GM23338 (cell line): Measurements from ENCODE around the gene CDC25B. TPM values are rescaled to one million over a fixed set of nuclear protein-coding genes. Genes with fewer than 3 reads are reported as not detected.

Source experiments
- ATAC-seq: fragments of 200-7000 bp; cut with Tn5 transposase; 3 replicates; pipeline ENCODE4 v1.9.1; 2020
- DNase-seq: peaks from one replicate; pipeline ENCODE4 v3.0.0-alpha.2; 2015; ENCODE audit warnings: low spot score
- H2AFZ ChIP-seq: fragments of 200-600 bp; sonication (generic); 2 replicates; pipeline ENCODE4 v1.8.0; 2016; ENCODE audit warnings: antibody characterized with exemption, mild to moderate bottlenecking, moderate library complexity
- H3F3A ChIP-seq: fragments of 200-600 bp; sonication (generic); replicated peaks from 2 replicates; pipeline ENCODE4 v1.8.0; 2017; ENCODE audit warnings: antibody characterized with exemption, mixed run types, low read depth
- H3K27ac ChIP-seq: fragments of 200-600 bp; sonication (generic); 2 replicates; pipeline ENCODE4 v1.6.1; 2016; ENCODE audit warnings: low read depth
- H3K27me3 ChIP-seq: fragments of 200-600 bp; sonication (generic); 2 replicates; pipeline ENCODE4 v1.8.0; 2016; ENCODE audit warnings: mild to moderate bottlenecking, mixed run types, moderate library complexity; ENCODE audit not compliant: insufficient read depth
- H3K36me3 ChIP-seq: fragments of 200-600 bp; sonication (generic); 2 replicates; pipeline ENCODE4 v1.8.0; 2016; ENCODE audit warnings: mild to moderate bottlenecking; ENCODE audit not compliant: insufficient read depth
- H3K4me1 ChIP-seq: fragments of 200-600 bp; sonication (generic); 2 replicates; pipeline ENCODE4 v1.8.0; 2016; ENCODE audit warnings: mild to moderate bottlenecking, moderate library complexity; ENCODE audit not compliant: insufficient read depth
- H3K4me2 ChIP-seq: fragments of 200-600 bp; sonication (generic); 2 replicates; pipeline ENCODE4 v1.7.1; 2017; ENCODE audit warnings: mixed run types
- H3K4me3 ChIP-seq: fragments of 200-600 bp; sonication (generic); 2 replicates; pipeline ENCODE4 v1.6.1; 2016; ENCODE audit warnings: mixed run types
- H3K79me2 ChIP-seq: fragments of 200-600 bp; sonication (generic); replicated peaks from 2 replicates; pipeline ENCODE4 v1.8.0; 2017; ENCODE audit warnings: mild to moderate bottlenecking; ENCODE audit not compliant: insufficient read depth
- H3K9me2 ChIP-seq: fragments of 200-600 bp; sonication (generic); 2 replicates; pipeline ENCODE4 v1.8.0; 2017; ENCODE audit not compliant: insufficient read depth
- H4K20me1 ChIP-seq: fragments of 200-600 bp; sonication (generic); replicated peaks from 2 replicates; pipeline ENCODE4 v1.8.0; 2017; ENCODE audit warnings: mild to moderate bottlenecking; ENCODE audit not compliant: insufficient read depth
- H3K27ac Mint-ChIP-seq: 2 replicates; pipeline ENCODE4 v1.8.0; 2020; ENCODE audit warnings: inconsistent platforms, mild to moderate bottlenecking, moderate library complexity, mixed read lengths
- H3K27me3 Mint-ChIP-seq: 3 replicates; pipeline ENCODE4 v1.8.0; 2022; ENCODE audit warnings: low read depth, mild to moderate bottlenecking, moderate library complexity, mixed read lengths, inconsistent platforms; ENCODE audit not compliant: insufficient read depth, poor library complexity
- H3K36me3 Mint-ChIP-seq: 3 replicates; pipeline ENCODE4 v1.8.0; 2021; ENCODE audit warnings: low read depth, mild to moderate bottlenecking, inconsistent platforms, moderate library complexity, mixed read lengths
- H3K4me1 Mint-ChIP-seq: 3 replicates; pipeline ENCODE4 v1.8.0; 2020; ENCODE audit warnings: mild to moderate bottlenecking, inconsistent platforms, mixed read lengths
- H3K4me3 Mint-ChIP-seq: 3 replicates; pipeline ENCODE4 v1.8.0; 2021; ENCODE audit warnings: moderate library complexity, mild to moderate bottlenecking, inconsistent platforms, mixed read lengths
- H3K9me3 Mint-ChIP-seq: 3 replicates; pipeline ENCODE4 v1.8.0; 2020; ENCODE audit warnings: moderate library complexity, mild to moderate bottlenecking, inconsistent platforms, mixed read lengths
- CTCF ChIP-seq, 2 experiments: fragments of 200-600 bp in 1 of 2; sonication (generic) in 1 of 2; conservative IDR thresholded peaks; 2 replicates each; pipeline versions ENCODE4 v1.5.1 to v1.6.1; 2016 to 2017; ENCODE audit warnings: antibody characterized with exemption in 2 of 2, low read depth in 2 of 2, mild to moderate bottlenecking in 2 of 2, moderate library complexity in 1 of 2
- ETS1 ChIP-seq: IDR thresholded peaks from 2 replicates; pipeline ENCODE4 v1.6.1; 2016; ENCODE audit warnings: antibody characterized with exemption
- EZH2 ChIP-seq: fragments of 200-600 bp; sonication (generic); IDR thresholded peaks from one replicate; pipeline ENCODE4 v1.8.0; 2017; ENCODE audit warnings: antibody characterized with exemption, mild to moderate bottlenecking, low read depth; ENCODE audit not compliant: unreplicated experiment
- EZH2phosphoT487 ChIP-seq: fragments of 200-600 bp; sonication (generic); IDR thresholded peaks from one replicate; pipeline ENCODE4 v1.8.1; 2018; ENCODE audit warnings: antibody characterized with exemption; ENCODE audit not compliant: unreplicated experiment
- JUNB ChIP-seq: IDR thresholded peaks from one replicate; pipeline ENCODE4 v1.6.1; 2016; ENCODE audit warnings: antibody characterized with exemption; ENCODE audit not compliant: unreplicated experiment
- NANOG ChIP-seq: IDR thresholded peaks from 2 replicates; pipeline ENCODE4 v1.6.1; 2016; ENCODE audit warnings: antibody characterized with exemption, borderline replicate concordance
- POLR2AphosphoS5 ChIP-seq: IDR thresholded peaks from 2 replicates; pipeline ENCODE4 v1.6.1; 2016; ENCODE audit warnings: antibody characterized with exemption, low read depth
- REST ChIP-seq: IDR thresholded peaks from one replicate; pipeline ENCODE4 v1.6.1; 2018; ENCODE audit warnings: antibody characterized with exemption; ENCODE audit not compliant: unreplicated experiment
- STAT1 ChIP-seq: IDR thresholded peaks from one replicate; pipeline ENCODE4 v1.6.1; 2016; ENCODE audit warnings: antibody characterized with exemption; ENCODE audit not compliant: unreplicated experiment
- ZNF114 ChIP-seq: fragments of 250-450 bp; sonication (Bioruptor Pico); IDR thresholded peaks from 2 replicates; pipeline ENCODE4 v1.5.0; 2020; ENCODE audit warnings: mild to moderate bottlenecking, moderate library complexity
- ZNF331 ChIP-seq: fragments of 250-450 bp; sonication (Bioruptor Pico); IDR thresholded peaks from 2 replicates; pipeline ENCODE4 v1.5.0; 2020; ENCODE audit warnings: low read depth, mild to moderate bottlenecking, moderate library complexity
- ZNF462 ChIP-seq: fragments of 250-450 bp; sonication (Bioruptor Pico); IDR thresholded peaks from 2 replicates; pipeline ENCODE4 v1.5.0; 2020; ENCODE audit warnings: mild to moderate bottlenecking, moderate library complexity
- polyA plus RNA-seq: library from polyadenylated mRNA; unstranded; fragments of >200 nt; fragmentation: Nextera tagmentation; extraction: Ambion mirVana; gene quantifications from 2 replicates; pipeline ENCODE4 v1.2.1, GENCODE V29; 2016
- total RNA-seq: library from RNA; depleted of rRNA; stranded (reverse); fragments of >200 nt; shearing (Covaris generic); gene quantifications from 2 replicates; pipeline ENCODE4 v1.2.3, GENCODE V29; 2014

The CDC25B gene
- total and polyA plus RNA-seq, 2 experiments from 2014 or later = 10.5 to 33.0 TPM

- no peak for TF ChIP-seq ZNF462 (CRISPR knock-in tag)
- TF ChIP-seq NANOG = no peak
These were observed 1.7 kb downstream of the CDC25B start (continued) for GRCh38 chr20:3797592-3798372.

GRCh38 chr20:3798373-3798768, 2.3 kb downstream of the CDC25B start:
- Mint-ChIP-seq H3K27ac (no peak overlapping the region), H3K4me3 (peak overlapping the region; percentile 26; the same call in 1 of the 3 replicates), H3K27me3 (peaks cover 31% of the 10 kb centered on the region), H3K4me1 (peaks cover 46% of the 10 kb centered on the region), H3K36me3 (peaks cover 32% of the 10 kb centered on the region), H3K9me3 (no peaks in the 10 kb centered on the region)
- peaks cover 43% of the 10 kb centered on the region for H3K4me1 ChIP-seq
- peak overlapping the region; percentile 44; the same call in 1 of the 2 replicates for H3K4me3 ChIP-seq
- no peak overlapping the region for H2AFZ ChIP-seq
- no peaks in the 10 kb centered on the region for H3K79me2 ChIP-seq
- no peaks in the 10 kb centered on the region; the same call in 1 of the 2 replicates for H4K20me1 ChIP-seq
- ATAC-seq (no peak), DNase-seq (no peak)
- H3K36me3 ChIP-seq = no peaks in the 10 kb centered on the region
- H3F3A ChIP-seq = peaks cover 17% of the 10 kb centered on the region; the same call in 1 of the 2 replicates
- no peaks in the 10 kb centered on the region for H3K9me2 ChIP-seq
- peak overlapping the region; percentile 76; the same call in 1 of the 2 replicates for H3K27ac ChIP-seq
- no peaks in the 10 kb centered on the region for H3K27me3 ChIP-seq
- peak overlapping the region; percentile 72 for H3K4me2 ChIP-seq
- no peak for TF ChIP-seq JUNB
- TF ChIP-seq CTCF (conservative IDR thresholded peaks at IDR 0.05; ENCODE audit: low read depth in 2 of 2) = no peak
- no peak for TF ChIP-seq EZH2phosphoT487
- TF ChIP-seq STAT1 = no peak
- TF ChIP-seq ZNF114 (CRISPR knock-in tag) = no peak
- no peak for TF ChIP-seq NANOG
- TF ChIP-seq POLR2AphosphoS5 = no peak
- TF ChIP-seq ZNF331 = no peak
- no peak for TF ChIP-seq REST
- no peak for TF ChIP-seq ETS1
- TF ChIP-seq EZH2 = no peak
